GM19324 (cell line): ENCODE data around the gene INTS13.
"Not testable (repeated sequence)": the region's sequence is repeated elsewhere in the genome, so short reads cannot be mapped to it uniquely, and the experiment has no call there.

Experiments used
- ATAC-seq: cut with Tn5 transposase; IDR thresholded peaks from one replicate; pipeline ENCODE4 v1.9.1; 2021; ENCODE audit warnings: mild to moderate bottlenecking, moderate library complexity; ENCODE audit not compliant: unreplicated experiment, low FRiP score

Gene INTS13

DNA sequence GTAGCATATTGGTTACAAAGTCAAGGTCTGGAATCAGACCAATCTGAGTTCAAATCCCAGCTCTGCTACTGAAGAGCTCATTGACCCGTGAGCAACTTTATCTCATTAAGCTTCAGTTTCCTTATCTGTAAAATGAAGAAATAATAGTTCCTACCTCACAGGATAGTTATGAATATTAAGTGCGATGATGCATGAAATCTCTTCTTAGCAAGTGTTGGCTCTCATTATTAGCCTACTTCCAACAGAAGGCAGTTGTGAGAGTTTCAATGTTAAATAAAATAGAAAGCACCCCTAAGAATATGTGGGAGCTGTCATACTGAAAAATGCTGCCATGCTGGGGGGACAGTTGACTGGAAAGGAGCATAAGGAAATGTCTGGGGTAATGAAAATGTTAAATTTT, 65.8 kb downstream of the INTS13 start:
- no peak for ATAC-seq

DNA sequence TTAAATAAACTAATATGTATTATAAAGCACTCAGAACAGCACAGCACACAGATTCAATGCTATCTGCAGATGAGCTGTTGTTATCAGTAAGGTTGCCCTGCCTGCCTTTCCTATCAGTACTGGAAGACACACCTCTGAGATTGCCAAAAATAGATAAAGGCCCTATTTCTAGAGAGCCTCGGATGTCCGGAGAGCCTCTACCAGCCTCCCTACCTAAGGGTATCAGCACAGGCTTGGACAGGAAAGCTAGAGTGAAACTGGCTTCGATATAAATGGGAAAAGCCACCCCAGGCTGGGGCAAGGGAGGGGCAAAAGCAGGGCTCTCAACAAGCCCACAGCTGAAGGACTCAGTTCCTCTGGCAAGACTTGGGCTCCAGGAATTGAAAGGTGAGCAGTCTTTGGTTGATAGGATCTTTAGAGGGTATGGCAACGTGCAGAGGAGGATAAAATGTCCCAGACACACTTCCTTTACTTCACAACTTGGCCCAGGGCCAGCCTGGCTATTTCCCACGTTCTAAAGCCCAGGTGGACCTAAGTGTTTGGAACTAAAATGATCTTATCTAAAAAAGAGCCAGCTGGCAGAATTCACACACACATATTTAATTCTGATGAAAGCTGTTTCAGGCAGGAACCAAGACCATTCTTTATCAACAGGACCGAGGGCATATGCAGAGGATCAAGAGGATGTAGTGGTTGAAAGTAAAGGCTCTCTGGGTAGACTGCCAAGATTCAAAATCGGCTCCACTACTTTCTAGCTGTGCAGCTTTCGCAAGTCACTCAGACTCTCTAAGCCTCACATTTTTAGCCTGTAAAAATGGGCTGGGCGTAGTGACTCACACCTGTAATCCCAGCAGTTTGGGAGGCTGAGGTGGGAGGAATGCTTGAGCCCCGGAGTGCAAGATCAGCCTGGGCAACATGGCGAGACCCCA, 67.0 kb downstream of the INTS13 start:
- ATAC-seq, result no peak

- no peak for ATAC-seq
Observed at GRCh38 chr12:26869908-26870459, 67.8 kb downstream of the INTS13 start.

- no peak for ATAC-seq
Observed at GRCh38 chr12:26869104-26869494, 68.7 kb downstream of the INTS13 start.

DNA sequence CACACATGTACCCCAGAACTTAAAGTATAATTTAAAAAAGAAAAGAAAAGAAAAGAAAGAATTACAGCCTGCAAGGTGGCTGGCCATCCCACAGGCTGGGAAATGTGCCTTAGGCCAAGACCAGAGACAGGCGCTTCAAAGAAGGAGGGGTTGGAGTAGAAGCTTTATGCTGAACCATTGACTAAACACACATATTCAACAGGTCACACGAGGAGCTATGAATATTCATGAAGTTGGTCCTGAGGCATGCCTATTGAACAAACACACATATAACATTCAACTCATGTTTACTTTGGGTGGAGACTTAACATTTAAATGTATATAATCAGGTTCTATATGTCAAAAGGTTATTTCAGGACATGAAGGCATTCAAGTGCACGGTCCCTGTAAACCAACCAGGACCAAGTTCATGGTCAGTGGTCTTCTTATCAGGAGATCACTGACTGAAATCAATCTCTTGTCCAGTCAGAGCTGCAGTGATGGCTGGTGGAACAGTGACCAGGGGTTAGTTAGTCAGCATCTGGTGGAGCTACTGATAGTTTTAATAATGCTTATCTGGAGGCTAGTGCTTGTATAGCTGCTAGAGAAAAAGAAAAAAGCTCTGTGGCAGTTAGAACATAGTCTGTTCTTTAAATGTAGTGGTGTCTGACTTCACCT, 69.2 kb downstream of the INTS13 start:
- no peak for ATAC-seq

GRCh38 chr12:26867080-26867479, 70.7 kb downstream of the INTS13 start:
- ATAC-seq, result peak; percentile 75

DNA sequence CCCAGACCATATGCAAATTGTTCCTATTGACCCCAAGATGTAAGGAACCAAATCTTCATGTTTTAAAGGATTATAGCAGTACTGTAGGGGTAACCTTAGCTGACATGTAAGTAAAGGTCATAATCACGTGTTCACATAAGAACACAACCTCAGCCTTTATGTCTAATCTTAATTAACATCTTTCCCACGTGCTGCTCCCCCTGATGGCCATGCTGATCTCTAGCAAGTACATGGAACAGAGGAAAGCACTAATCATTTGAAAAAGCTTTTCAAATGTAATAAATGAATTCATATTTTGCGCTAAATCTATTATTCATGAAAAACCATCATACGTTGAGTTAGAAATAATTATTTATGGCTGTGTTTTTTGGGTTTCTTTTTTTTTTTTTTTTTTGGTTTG, 74.3 kb downstream of the INTS13 start:
- no peak for ATAC-seq

DNA sequence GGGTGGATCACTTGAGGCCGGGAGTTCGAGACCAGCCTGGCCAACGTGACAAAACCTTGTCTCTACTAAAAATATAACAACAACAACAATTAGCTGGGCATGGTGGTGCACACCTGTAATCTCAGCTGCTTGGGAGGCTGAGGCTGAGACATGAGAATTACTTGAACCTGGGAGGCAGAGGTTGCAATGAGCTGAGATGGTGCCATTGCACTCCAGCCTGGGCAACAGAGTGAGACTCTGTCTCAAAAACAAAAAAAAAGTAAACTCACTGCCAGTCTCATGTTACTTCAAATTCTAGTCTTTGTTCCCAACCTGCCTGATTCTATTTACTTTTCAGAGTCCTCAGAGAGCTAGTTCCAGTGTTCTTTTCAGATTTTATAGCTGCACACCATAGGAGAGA, 75.0 kb downstream of the INTS13 start:
- ATAC-seq, result not testable (repeated sequence)

DNA sequence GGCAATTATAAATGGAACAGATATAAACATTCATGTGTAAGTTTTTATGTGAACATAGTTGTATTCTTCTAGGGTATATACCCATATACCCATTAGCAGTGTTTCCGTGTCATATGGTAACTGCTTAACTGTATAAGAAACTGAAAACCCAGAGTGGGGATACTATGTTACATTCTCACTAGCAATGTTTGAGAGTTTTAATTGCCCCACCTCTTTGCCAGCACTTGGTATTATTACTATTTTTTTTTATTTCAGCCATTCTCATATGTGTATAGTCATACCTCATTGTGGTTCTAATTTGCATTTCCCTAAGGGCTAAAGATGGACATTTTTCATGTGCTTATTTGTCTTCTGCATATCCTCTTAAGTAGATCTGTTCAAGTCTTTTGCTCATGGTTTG, 76.1 kb downstream of the INTS13 start:
- no peak for ATAC-seq

- ATAC-seq, result no peak
Observed at GRCh38 chr12:26857465-26858176, 80.2 kb downstream of the INTS13 start.

DNA sequence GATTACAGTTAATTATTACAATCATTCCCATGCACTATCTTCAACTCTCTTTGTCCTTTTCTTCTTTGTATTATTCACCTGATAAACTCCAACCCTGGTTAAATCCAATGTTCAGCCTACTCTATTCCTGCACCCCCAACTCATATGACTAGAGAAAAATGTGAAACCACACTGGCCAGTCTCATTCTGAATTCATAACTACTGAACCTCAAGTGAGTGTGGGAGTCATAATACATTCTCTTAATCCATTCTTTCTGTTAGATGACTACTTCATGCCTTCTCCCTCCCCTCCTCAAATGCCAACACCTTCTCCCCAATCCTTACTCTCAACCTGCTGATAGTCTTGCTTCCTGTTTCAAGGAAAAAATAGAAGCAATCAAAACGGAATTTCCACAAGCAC, 82.4 kb downstream of the INTS13 start:
- ATAC-seq, result no peak
